GM18519 (cell line): ENCODE results near the gene CRADD.
"Not testable (repeated sequence)": the region's sequence is repeated elsewhere in the genome, so short reads cannot be mapped to it uniquely, and the experiment has no call there.

Source experiments
- ATAC-seq: cut with Tn5 transposase; IDR thresholded peaks from one replicate; pipeline ENCODE4 v1.9.1; 2021; ENCODE audit warnings: mild to moderate bottlenecking, moderate library complexity; ENCODE audit not compliant: unreplicated experiment, low FRiP score

CRADD gene

DNA sequence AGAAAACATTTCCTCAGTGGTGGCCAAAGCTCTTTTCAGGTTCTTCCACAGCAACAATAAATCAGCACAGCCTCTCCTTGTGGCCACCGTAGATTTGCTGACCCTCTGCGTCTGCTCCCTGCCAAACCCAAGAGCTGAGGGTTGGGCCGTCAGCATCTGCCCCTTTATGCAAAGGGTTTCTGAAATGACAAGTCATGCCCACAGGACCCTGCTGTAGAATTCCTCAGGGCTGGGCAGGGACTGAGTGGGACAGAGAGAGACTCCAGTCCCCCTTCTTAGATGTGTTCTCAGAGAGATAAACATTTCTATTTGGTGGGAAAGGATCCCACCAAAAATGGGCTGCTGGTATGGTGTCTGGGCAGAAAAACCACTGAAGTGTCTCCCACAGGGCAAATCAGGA lies 238.2 kb downstream of the CRADD start:
- no peak for ATAC-seq

DNA sequence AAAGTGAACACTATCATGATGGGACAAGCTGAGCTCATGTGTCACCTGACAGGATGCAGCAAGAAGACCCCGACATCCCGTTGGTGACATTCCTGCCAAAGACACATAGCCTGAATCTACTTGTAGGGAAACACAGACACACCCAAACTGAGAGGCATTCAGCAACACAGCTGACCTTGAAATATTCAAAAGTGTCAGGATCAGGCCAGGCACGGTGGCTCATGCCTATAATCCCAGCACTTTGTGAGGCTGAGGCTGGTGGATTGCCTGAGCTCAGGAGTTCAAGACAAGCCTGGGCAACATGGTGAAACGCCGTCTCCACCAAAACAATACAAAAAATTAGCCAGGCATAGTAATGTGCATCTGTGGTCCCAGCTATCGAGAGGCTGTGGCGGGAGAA lies 239.2 kb downstream of the CRADD start:
- ATAC-seq: no peak

DNA sequence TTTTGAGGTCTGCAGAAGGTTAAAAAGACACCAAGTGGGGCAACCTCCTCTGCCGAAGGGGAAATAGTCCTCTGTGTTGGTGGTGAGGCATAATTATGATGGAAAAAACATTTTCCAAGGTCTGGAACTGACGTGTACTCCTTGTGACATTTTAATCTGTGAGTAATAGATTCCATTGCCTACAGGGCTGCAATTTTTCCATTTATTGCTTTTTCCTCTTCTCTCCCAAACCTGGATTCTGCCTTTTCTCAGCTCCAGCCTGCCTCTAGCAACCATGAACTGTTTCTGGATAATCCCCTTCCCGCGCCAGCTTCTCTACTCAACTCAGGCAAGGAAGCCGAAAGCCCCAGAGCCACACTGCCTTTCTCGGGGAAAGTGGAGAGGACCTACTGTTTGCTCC lies 241.1 kb downstream of the CRADD start:
- no peak for ATAC-seq

DNA sequence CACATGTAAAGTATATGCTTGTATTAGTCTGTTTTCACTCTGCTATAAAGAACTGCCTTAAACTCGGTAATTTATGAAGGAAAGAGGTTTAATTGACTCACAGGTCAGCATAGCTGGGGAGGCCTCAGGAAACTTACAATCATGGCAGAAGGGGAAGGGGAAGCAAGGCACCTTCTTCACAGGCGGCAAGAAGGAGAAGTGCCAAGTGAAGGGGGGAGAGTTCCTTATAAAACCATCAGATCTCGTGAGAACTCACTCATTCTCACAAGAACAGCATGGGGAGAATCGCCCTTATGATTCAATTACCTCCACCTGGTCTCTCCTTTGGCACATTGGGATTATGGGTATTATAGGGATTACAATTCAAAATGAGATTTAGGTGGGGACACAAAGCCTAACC lies 241.7 kb downstream of the CRADD start:
- no peak for ATAC-seq

DNA sequence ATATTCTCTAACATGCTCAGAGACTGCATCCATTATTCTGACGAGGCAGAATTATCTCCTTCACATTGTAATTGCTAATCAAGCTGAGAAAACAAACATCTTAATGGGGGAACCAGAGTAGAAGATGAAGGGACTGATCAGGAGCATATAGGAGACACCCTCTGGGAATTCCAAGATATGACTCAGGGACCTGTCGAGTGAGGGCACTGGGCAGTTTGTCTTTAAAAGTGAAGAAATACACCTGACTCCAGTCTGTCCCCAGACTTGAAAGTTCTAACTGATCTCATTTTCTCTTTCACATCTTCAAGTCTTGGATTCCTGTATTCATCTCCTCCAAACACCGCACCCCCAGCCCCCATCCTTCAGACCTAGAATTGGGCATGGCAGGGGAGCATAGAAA lies 244.3 kb downstream of the CRADD start:
- no peak for ATAC-seq

DNA sequence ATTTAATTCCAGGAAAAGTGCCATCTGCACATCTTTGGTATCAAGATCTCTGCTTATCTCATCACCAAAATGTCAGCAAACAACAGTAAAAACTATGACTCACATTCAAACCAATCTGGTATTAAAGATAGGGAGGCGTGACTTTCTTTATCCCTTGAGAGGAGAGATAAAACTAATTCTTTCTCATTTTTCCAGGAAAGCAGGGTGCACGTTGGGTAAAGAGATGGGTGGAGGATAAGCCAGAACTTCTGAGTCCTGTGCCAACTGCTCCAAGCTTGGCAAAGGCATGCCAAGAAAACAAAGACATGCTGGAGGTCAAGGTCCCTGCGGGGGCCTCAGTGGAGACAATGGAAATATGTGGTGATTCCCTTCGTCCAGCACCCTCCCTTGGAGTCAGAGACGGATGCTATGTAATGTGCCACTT lies 245.4 kb downstream of the CRADD start:
- ATAC-seq: no peak

DNA sequence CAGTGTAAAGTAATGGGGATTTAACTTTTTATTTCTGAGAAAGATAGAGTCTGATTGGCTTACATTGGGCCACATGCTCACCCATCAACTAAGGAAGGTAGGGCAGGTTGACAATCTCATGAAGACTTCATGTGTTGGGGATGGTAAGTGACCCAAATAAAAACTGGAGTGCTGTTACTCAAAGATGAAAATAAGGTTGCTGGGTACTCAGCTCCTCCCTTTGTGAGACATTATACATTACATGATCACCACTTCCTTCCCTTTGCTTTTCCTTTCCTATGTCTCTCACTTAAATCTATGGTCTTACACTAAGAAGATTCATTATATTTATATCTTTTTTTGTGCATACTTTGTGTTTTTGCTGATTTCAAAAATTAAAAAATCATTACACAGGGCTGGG lies 247.2 kb downstream of the CRADD start:
- no peak for ATAC-seq

DNA sequence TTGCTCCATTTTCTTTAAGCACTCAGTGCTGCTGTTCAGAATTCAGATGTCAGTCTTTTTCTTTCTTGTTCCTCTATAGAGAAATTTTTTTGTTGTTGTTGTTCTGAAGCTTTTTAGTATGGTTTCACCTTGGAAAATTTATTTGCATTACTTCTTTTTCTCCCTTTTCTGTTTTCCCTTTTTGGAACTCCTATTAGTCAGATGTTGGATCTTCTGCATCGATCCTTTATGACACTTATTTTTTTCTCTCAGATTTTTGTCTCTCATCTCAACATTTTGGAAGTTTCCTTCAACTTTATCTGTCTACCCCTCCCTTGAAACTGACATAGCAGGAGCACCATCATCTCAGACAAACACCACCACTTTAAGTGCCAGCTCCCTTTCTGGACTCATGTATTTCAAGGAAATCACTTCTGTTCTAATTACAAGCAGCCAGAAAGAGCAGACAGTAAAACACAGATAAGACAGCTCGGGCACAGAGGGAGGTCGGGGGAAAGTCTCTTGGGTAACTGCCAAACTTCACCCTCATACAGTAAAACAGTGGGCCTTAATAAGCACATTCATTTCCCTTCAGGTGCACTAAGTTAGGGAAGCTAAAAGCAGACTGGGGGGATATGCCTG lies 248.5 kb downstream of the CRADD start:
- no peak for ATAC-seq

DNA sequence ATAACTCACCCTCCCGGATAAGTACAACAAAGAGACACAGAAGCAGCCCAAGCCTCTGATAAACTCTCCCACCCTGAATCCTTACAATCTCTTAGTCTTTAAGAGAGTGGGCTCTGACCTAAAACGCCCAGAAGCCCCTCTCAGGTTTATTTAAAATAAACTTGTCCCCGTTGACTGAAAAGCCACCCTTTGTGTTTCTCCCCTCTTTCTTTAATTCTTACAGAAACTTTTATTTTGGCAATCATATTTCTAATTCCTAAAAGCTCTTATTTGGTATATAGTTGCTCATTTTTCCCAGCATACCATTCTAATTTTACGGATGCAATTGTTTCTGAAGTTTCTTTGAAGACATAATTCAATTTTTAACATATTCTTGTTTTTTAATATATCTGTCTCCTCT lies 249.1 kb downstream of the CRADD start:
- ATAC-seq: no peak

DNA sequence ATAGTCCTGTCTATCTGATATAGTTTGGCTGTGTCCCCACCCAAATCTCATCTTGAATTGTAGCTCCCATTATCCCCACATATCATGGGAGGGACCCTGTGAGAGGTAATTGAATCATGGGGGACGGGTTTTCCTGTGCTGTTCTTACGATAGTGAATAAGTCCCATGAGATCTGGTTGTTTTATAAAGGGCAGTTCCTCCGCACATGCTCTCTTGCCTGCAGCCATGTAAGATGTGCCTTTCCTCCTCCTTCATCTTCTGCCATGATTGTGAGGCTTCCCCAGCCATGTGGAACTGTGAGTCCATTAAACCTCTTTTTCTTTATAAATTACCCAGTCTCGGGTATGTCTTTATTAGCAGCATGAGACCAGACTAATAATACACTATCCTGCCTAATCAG lies 251.9 kb downstream of the CRADD start:
- not testable (repeated sequence) for ATAC-seq

DNA sequence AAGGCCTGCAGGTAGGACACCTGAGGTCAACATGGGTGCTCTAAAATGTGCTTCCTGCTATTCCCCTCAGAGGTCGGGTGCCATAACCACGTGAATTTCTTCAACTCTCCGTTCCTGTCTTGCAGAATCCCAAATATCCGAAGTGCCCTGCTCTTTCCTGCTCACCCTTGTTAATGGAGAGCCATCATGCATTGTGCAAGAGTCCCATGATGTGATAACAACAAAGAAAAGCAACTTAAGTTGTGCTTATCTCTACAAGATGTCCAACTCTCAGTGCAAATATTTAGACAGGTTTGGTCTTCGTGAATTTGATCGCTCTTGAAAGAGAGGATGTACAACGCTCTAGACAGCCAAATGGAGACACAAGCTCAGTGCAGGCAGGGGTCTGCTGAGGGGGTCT lies 260.6 kb downstream of the CRADD start:
- ATAC-seq: no peak

DNA sequence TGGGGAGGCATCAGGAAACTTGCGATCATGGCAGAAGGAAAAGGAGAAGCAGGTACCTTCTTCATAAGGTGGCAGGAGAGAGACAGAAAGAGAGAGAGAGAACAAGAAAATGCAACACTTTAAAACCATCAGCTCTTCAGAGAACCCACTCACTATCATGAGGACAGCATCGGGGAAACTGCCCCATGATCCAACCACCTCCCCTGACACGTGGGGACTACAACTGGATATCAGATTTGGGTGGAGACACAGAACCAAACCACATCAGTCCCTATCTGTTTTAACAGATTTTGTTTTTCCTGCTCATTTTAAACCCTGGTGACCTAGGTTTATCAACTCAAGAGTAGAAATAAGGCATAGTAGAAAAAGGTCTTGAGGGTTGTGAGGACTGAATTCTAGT lies 261.1 kb downstream of the CRADD start:
- no peak for ATAC-seq

DNA sequence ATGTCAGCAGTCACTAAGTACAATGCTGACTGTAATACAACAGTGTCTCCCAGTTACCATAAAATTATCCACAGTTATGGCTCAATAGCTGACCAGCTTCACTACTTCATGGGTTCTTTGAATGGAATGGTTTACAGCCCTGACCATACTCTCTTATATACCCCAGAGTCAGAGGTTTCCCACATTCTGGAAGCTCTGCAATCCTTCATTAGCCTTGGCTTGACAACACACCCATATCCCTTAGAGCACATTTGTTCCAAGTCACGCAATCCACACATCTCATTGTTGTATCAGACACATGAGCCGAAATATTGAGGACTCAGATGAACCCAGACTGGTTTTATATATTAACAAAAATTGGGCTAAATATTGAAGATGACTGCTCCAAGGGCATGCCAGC lies 261.8 kb downstream of the CRADD start:
- ATAC-seq: no peak

DNA sequence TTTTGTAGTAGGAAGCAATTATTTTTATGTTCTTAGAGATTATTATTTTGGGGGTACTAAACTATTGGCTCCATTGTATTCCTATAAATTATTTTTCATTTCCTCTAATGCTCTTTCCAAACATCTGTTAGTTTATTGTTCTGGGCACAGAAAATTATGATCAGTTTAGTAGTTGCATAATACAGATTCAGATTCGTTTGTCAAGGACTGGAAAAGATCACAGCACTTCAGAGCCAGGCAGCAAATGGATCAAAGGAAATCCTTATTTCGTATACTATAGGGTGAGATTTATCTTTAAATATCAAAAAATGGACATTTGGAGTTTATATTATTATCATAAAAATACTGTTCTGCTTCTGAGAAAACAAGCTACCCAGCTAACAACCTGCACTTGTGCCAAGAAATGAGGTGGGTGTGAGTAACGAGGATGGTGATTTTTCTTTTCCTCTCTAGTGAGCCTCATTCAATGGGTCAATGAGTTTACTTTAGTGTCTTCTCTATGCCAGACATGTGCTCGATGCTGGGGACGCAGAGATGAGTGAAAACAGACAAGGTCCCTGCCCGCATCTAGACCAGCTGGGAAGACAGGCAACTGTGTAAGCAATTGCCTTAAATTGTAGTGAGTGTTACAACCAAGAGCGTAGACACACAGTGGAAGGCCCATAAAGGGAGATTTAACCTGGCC lies 262.6 kb downstream of the CRADD start:
- no peak for ATAC-seq

DNA sequence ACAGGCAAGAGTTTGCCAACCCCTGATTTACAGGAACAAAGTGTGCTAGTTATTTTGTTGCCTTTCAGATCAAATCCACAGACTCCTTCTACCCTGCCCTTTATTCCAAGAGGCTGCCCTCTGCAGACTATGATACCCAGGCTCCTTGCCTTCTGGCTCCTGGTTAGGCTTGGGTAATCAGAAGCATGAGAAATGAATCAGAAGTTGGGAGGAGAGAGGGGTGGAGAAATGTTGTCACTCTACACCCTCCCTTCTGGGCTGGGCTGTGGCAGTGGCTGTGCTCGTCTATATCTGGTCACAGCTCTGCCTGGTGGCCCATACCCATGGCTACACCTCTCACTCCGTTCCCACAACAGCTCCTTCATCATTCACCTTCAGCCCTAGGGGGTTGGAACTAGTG lies 266.6 kb downstream of the CRADD start:
- no peak for ATAC-seq

DNA sequence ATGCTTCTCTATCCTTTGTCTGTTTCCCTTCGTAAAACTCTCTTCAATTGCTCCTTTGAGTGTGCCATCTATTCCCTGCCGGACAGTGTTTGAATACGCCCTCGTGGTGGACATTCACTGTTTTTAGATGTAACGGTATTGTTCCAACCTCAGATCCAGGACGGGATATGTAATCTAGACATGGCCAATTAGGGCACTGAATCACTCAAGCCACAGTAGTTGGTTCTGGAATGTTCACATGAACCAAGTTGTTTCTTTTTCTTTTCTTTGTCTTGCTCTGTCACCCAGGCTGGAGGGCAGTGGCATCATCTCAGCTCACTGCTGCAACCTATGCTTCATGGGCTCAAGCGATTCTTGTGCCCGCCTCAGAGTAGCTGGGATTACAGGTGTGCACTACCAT lies 267.0 kb downstream of the CRADD start:
- ATAC-seq: no peak
